ENCODE data around the gene ERG28.

- TF ChIP-seq CTCF (IDR thresholded peaks at IDR 0.05) (no peak), EZH2phosphoT487 (IDR thresholded peaks at IDR 0.05) (no peak)
Observed at GRCh38 chr14:75626863-75627262, 33.8 kb downstream of the ERG28 start.

All from neural progenitor cell (in vitro differentiated cells).